Measurements from ENCODE around the gene PLCB4. TPM values are rescaled to one million over a fixed set of nuclear protein-coding genes. Genes with fewer than 3 reads are reported as not detected.

Gene PLCB4
- total and polyA plus RNA-seq, 2 experiments from 2014 or later, result 6.5 to 16.1 TPM

DNA sequence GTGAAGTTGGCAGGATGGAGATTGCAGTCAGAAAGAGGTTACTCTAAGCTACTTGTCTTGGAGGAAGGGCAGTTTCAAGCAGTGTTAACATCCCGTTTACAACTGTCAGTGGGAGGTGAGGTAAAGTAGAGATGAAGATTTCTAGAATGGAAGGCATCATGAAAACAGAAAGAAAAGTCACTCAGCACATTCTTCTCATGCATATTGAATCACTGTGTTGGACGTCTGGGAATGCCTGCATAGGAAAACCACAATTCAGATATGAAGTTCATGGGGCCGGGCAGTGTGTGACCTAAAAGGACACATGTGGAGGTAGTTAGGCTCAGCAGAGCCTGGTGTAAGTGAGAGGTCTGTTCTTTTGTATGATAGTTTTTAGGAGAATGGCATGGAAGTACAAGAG is 372.0 kb downstream of the PLCB4 start (continued):
- no peak for TF ChIP-seq CTCF (conservative IDR thresholded peaks at IDR 0.05; ENCODE audit: low read depth in 2 of 2)
- TF ChIP-seq STAT1 (IDR thresholded peaks at IDR 0.05; ENCODE audit: unreplicated experiment), result no peak
- TF ChIP-seq ZNF114 (CRISPR knock-in tag; IDR thresholded peaks at IDR 0.05), result no peak
- no peak for TF ChIP-seq ZNF331 (CRISPR knock-in tag; IDR thresholded peaks at IDR 0.05; ENCODE audit: low read depth)

DNA sequence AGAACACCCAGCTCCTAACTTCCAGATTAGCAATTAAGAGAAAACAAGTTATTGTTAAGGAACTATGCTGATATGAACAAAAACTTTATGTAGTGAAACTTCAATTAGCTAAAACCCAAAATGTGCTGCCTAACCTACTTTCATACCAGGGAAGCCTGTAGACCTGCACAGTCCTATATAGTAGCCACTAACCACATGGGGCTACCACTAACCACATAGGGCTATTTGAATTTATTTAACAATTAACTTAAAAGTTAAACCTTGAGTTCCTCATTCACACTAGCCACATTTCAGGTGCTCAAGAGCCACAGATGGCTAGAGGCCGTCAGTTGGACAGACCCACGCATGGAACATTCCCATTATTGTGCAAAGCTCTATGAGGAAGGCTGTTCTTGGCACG is 373.1 kb downstream of the PLCB4 start:
- Histone ChIP-seq H2AFZ (no peak overlapping the region), H3K27me3 (ENCODE audit: insufficient read depth) (no peaks in the 10 kb centered on the region), H3K4me2 (no peak overlapping the region), H3K4me1 (ENCODE audit: insufficient read depth) (peaks cover 5% of the 10 kb centered on the region; the same call in 1 of the 2 replicates), H3K79me2 (replicated peaks; ENCODE audit: insufficient read depth) (no peaks in the 10 kb centered on the region), H3F3A (replicated peaks; ENCODE audit: low read depth) (no peaks in the 10 kb centered on the region), H3K9me2 (ENCODE audit: insufficient read depth) (no peaks in the 10 kb centered on the region), H3K36me3 (ENCODE audit: insufficient read depth) (no peaks in the 10 kb centered on the region), H3K4me3 (no peak overlapping the region), H4K20me1 (replicated peaks; ENCODE audit: insufficient read depth) (no peaks in the 10 kb centered on the region), H3K27ac (ENCODE audit: low read depth) (no peak overlapping the region)
- ATAC-seq, result no peak
- no peak for DNase-seq (ENCODE audit: low spot score)
- H3K27me3 Mint-ChIP-seq (ENCODE audit: insufficient read depth, low read depth, poor library complexity), result no peaks in the 10 kb centered on the region
- H3K36me3 Mint-ChIP-seq (ENCODE audit: low read depth), result peaks cover 28% of the 10 kb centered on the region
- TF ChIP-seq ZNF114 (CRISPR knock-in tag; IDR thresholded peaks at IDR 0.05) (no peak), ETS1 (IDR thresholded peaks at IDR 0.05) (no peak), EZH2phosphoT487 (IDR thresholded peaks at IDR 0.05; ENCODE audit: unreplicated experiment) (no peak), JUNB (IDR thresholded peaks at IDR 0.05; ENCODE audit: unreplicated experiment) (no peak), POLR2AphosphoS5 (IDR thresholded peaks at IDR 0.05; ENCODE audit: low read depth) (no peak), CTCF (conservative IDR thresholded peaks at IDR 0.05; ENCODE audit: low read depth in 2 of 2) (no peak), NANOG (IDR thresholded peaks at IDR 0.05; ENCODE audit: borderline replicate concordance) (no peak), CREB1 (CRISPR knock-in tag; IDR thresholded peaks at IDR 0.05; ENCODE audit: low read depth) (no peak), ZNF331 (CRISPR knock-in tag; IDR thresholded peaks at IDR 0.05; ENCODE audit: low read depth) (no peak)
- TF ChIP-seq, protein P1, sequence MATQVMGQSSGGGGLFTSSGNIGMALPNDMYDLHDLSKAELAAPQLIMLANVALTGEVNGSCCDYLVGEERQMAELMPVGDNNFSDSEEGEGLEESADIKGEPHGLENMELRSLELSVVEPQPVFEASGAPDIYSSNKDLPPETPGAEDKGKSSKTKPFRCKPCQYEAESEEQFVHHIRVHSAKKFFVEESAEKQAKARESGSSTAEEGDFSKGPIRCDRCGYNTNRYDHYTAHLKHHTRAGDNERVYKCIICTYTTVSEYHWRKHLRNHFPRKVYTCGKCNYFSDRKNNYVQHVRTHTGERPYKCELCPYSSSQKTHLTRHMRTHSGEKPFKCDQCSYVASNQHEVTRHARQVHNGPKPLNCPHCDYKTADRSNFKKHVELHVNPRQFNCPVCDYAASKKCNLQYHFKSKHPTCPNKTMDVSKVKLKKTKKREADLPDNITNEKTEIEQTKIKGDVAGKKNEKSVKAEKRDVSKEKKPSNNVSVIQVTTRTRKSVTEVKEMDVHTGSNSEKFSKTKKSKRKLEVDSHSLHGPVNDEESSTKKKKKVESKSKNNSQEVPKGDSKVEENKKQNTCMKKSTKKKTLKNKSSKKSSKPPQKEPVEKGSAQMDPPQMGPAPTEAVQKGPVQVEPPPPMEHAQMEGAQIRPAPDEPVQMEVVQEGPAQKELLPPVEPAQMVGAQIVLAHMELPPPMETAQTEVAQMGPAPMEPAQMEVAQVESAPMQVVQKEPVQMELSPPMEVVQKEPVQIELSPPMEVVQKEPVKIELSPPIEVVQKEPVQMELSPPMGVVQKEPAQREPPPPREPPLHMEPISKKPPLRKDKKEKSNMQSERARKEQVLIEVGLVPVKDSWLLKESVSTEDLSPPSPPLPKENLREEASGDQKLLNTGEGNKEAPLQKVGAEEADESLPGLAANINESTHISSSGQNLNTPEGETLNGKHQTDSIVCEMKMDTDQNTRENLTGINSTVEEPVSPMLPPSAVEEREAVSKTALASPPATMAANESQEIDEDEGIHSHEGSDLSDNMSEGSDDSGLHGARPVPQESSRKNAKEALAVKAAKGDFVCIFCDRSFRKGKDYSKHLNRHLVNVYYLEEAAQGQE (IDR thresholded peaks at IDR 0.05; ENCODE audit: unreplicated experiment), result no peak
- no peak overlapping the region for H3K4me3 Mint-ChIP-seq
- peaks cover 11% of the 10 kb centered on the region; the same call in 2 of the 3 replicates for H3K4me1 Mint-ChIP-seq
- H3K9me3 Mint-ChIP-seq, result peaks cover 9% of the 10 kb centered on the region
- no peak overlapping the region for H3K27ac Mint-ChIP-seq

Measured in GM23338 (cell line).